PC-9 (cell line): ENCODE measurements around the gene NTNG1. TPM values are rescaled to one million over a fixed set of nuclear protein-coding genes. Genes with fewer than 3 reads are reported as not detected.

Experiments used
- BruUV-seq: library from RNA; stranded (reverse); fragments of 400-500 nt; replicated peaks from 2 replicates; lab custom pipeline; 2021; lab: Mats Ljungman, UMichigan
- CTCF ChIA-PET: fragments of 300-600 bp; sonication (Branson Sonifier 250); formaldehyde crosslinking; loops from one replicate; lab custom pipeline; 2022; ENCODE audit warnings: antibody characterized with exemption; lab: Charles Lee
- POLR2A ChIA-PET: fragments of 300-600 bp; sonication (Branson Sonifier 250); formaldehyde crosslinking; loops from one replicate; lab custom pipeline; 2022; ENCODE audit warnings: antibody characterized with exemption; ENCODE audit not compliant: unreplicated experiment; lab: Charles Lee
- DNase-seq, 2 experiments: peaks; one replicate each; pipeline versions ENCODE4 v3.0.0 to v3.0.0-alpha.2; 2015 to 2022; ENCODE audit warnings: mixed read lengths in 1 of 2
- H2AFZ ChIP-seq: fragments of 200-600 bp; sonication (generic); 2 replicates; pipeline ENCODE4 v1.8.1; 2017; ENCODE audit warnings: antibody characterized with exemption
- H3F3A ChIP-seq: fragments of 200-600 bp; sonication (generic); 2 replicates; pipeline ENCODE4 v1.8.1; 2017; ENCODE audit warnings: antibody characterized with exemption, mild to moderate bottlenecking, low read depth; ENCODE audit not compliant: insufficient read depth
- H3K27ac ChIP-seq: fragments of 200-600 bp; sonication (generic); 2 replicates; pipeline ENCODE4 v1.6.1; 2016; ENCODE audit warnings: mixed run types
- H3K27me3 ChIP-seq: fragments of 200-600 bp; sonication (generic); 2 replicates; pipeline ENCODE4 v1.6.1; 2016; ENCODE audit warnings: low read depth, mixed run types; ENCODE audit not compliant: insufficient read depth
- H3K36me3 ChIP-seq: fragments of 200-600 bp; sonication (generic); 2 replicates; pipeline ENCODE4 v1.6.1; 2016; ENCODE audit warnings: low read depth, mixed run types
- H3K4me1 ChIP-seq: fragments of 200-600 bp; sonication (generic); replicated peaks from 2 replicates; pipeline ENCODE4 v1.6.1; 2016; ENCODE audit warnings: mixed run types; ENCODE audit not compliant: insufficient read depth
- H3K4me2 ChIP-seq: fragments of 200-600 bp; sonication (generic); 2 replicates; pipeline ENCODE4 v1.6.1; 2017; ENCODE audit warnings: mixed run types
- H3K4me3 ChIP-seq: fragments of 200-600 bp; sonication (generic); 2 replicates; pipeline ENCODE4 v1.6.1; 2016; ENCODE audit warnings: mixed run types
- H3K79me2 ChIP-seq: fragments of 200-600 bp; sonication (generic); 2 replicates; pipeline ENCODE4 v1.6.1; 2017; ENCODE audit warnings: low read depth, mixed run types
- H3K9me2 ChIP-seq: fragments of 200-600 bp; sonication (generic); 2 replicates; pipeline ENCODE4 v1.8.1; 2017; ENCODE audit warnings: mild to moderate bottlenecking; ENCODE audit not compliant: insufficient read depth
- H3K9me3 ChIP-seq: fragments of 200-600 bp; sonication (generic); 2 replicates; pipeline ENCODE4 v1.8.1; 2016; ENCODE audit warnings: low read depth; ENCODE audit not compliant: insufficient read depth
- H4K20me1 ChIP-seq: fragments of 200-600 bp; sonication (generic); 2 replicates; pipeline ENCODE4 v1.8.1; 2017; ENCODE audit not compliant: insufficient read depth
- CTCF ChIP-seq: fragments of 200-600 bp; sonication (generic); conservative IDR thresholded peaks from 2 replicates; pipeline ENCODE4 v1.6.1; 2017; ENCODE audit warnings: mixed run types, antibody characterized with exemption, mild to moderate bottlenecking, moderate library complexity
- EZH2 ChIP-seq: fragments of 200-600 bp; sonication (generic); IDR thresholded peaks from 2 replicates; pipeline ENCODE4 v1.8.0; 2017; ENCODE audit warnings: antibody characterized with exemption, low read depth
- intact Hi-C: fragments of 100-400 bp; cut with micrococcal nuclease; formaldehyde crosslinking; loops from one replicate; pipeline ENCODE4 v1.10.0; 2022; ENCODE audit not compliant: unreplicated experiment
- total RNA-seq: library from RNA; stranded (reverse); gene quantifications from 2 replicates; pipeline ENCODE4 v1.2.3, GENCODE V29; 2021

Gene NTNG1
- total RNA-seq, 1 experiment from 2014 or later = not detected

GRCh38 chr1:107183011-107183410 is 42.2 kb downstream of the NTNG1 start:
- Histone ChIP-seq H2AFZ (no peak overlapping the region), H3K36me3 (no peaks in the 10 kb centered on the region), H3K4me2 (no peak overlapping the region), H3F3A (no peaks in the 10 kb centered on the region), H3K79me2 (no peaks in the 10 kb centered on the region), H3K9me3 (no peaks in the 10 kb centered on the region), H4K20me1 (no peaks in the 10 kb centered on the region), H3K4me1 (no peaks in the 10 kb centered on the region), H3K27me3 (no peaks in the 10 kb centered on the region), H3K27ac (no peak overlapping the region), H3K9me2 (no peaks in the 10 kb centered on the region), H3K4me3 (no peak overlapping the region)
- intact Hi-C loops = no loop called here
- TF ChIP-seq CTCF (no peak), EZH2 (no peak)
- no peak for DNase-seq
- no TSS peak for BruUV-seq
- ChIA-PET POLR2A (no interaction called here), CTCF (interaction anchor here (0.6 kb wide), 1 partner anchor 221 kb away, joined by 3 read pairs; no protein-coding TSS in a partner anchor)

- Histone ChIP-seq H3K36me3 (no peaks in the 10 kb centered on the region), H3K9me3 (no peaks in the 10 kb centered on the region), H4K20me1 (no peaks in the 10 kb centered on the region), H2AFZ (no peak overlapping the region), H3K27ac (no peak overlapping the region), H3K9me2 (0 out of 2 replicates have a peak, but pooled peaks cover 5% of the 10 kb centered on the region), H3K4me3 (no peak overlapping the region), H3K4me2 (no peak overlapping the region), H3K79me2 (no peaks in the 10 kb centered on the region), H3K4me1 (no peaks in the 10 kb centered on the region), H3K27me3 (no peaks in the 10 kb centered on the region), H3F3A (no peaks in the 10 kb centered on the region)
- intact Hi-C loops = no loop called here
- no peak for DNase-seq
- TF ChIP-seq CTCF (no peak), EZH2 (no peak)
- ChIA-PET CTCF (no interaction called here), POLR2A (no interaction called here)
- BruUV-seq = no TSS peak
Observed at GRCh38 chr1:107184888-107185287, 44.0 kb downstream of the NTNG1 start.

GRCh38 chr1:107187399-107187798 is 46.6 kb downstream of the NTNG1 start:
- Histone ChIP-seq H4K20me1 (no peaks in the 10 kb centered on the region), H2AFZ (no peak overlapping the region), H3K9me2 (0 out of 2 replicates have a peak, but pooled peaks cover 7% of the 10 kb centered on the region), H3K36me3 (no peaks in the 10 kb centered on the region), H3K9me3 (no peaks in the 10 kb centered on the region), H3K4me2 (no peak overlapping the region), H3K27me3 (no peaks in the 10 kb centered on the region), H3K79me2 (no peaks in the 10 kb centered on the region), H3K27ac (no peak overlapping the region), H3K4me1 (no peaks in the 10 kb centered on the region), H3K4me3 (no peak overlapping the region), H3F3A (no peaks in the 10 kb centered on the region)
- no TSS peak for BruUV-seq
- DNase-seq = no peak
- CTCF ChIA-PET = no interaction called here
- no peak for TF ChIP-seq EZH2
- no peak for TF ChIP-seq CTCF
- intact Hi-C loops = no loop called here
- POLR2A ChIA-PET = no interaction called here
